HT-29 (cell line): ENCODE data around the gene GPR39. TPM values are rescaled to one million over a fixed set of nuclear protein-coding genes. Genes with fewer than 3 reads are reported as not detected.

Experiments
- DNase-seq: peaks from one replicate; pipeline ENCODE4 v3.0.0-alpha.2; 2015; ENCODE audit warnings: low spot score
- total RNA-seq: library from RNA; depleted of rRNA; stranded (reverse); fragments of >200 nt; shearing (Covaris generic); gene quantifications from 2 replicates; pipeline ENCODE4 v1.2.3, GENCODE V29; 2014

The GPR39 gene
- total RNA-seq, 1 experiment from 2014 or later: 18.0 TPM

GRCh38 chr2:132412021-132412420 lies 4.6 kb upstream of the GPR39 start:
- DNase-seq: no peak

GRCh38 chr2:132414081-132414480 lies 2.5 kb upstream of the GPR39 start:
- no peak for DNase-seq

GRCh38 chr2:132415256-132415914 lies 1.2 kb upstream of the GPR39 start:
- DNase-seq: peak; percentile 58

GRCh38 chr2:132415915-132416722 lies 486 bp upstream of the GPR39 start:
- DNase-seq: peak; percentile 97

- DNase-seq: no peak
Observed at GRCh38 chr2:132417430-132418035, 928 bp downstream of the GPR39 start.

- no peak for DNase-seq
Observed at GRCh38 chr2:132419235-132419634, 2.6 kb downstream of the GPR39 start.

- no peak for DNase-seq
Observed at GRCh38 chr2:132419941-132420340, 3.3 kb downstream of the GPR39 start.

GRCh38 chr2:132420816-132421805 lies 4.5 kb downstream of the GPR39 start:
- DNase-seq: no peak

GRCh38 chr2:132422736-132423135 lies 6.1 kb downstream of the GPR39 start:
- no peak for DNase-seq

GRCh38 chr2:132424526-132425121 lies 8.0 kb downstream of the GPR39 start:
- DNase-seq: no peak

- no peak for DNase-seq
Observed at GRCh38 chr2:132426033-132426432, 9.4 kb downstream of the GPR39 start.

- DNase-seq: no peak
Observed at GRCh38 chr2:132426656-132427055, 10.1 kb downstream of the GPR39 start.

GRCh38 chr2:132429351-132429750 lies 12.7 kb downstream of the GPR39 start:
- DNase-seq: no peak

GRCh38 chr2:132429941-132430573 lies 13.5 kb downstream of the GPR39 start:
- DNase-seq: no peak

- DNase-seq: no peak
Observed at GRCh38 chr2:132430895-132431294, 14.3 kb downstream of the GPR39 start.

GRCh38 chr2:132437852-132438669 lies 21.5 kb downstream of the GPR39 start:
- no peak for DNase-seq

GRCh38 chr2:132438691-132439090 lies 22.1 kb downstream of the GPR39 start:
- DNase-seq: no peak

GRCh38 chr2:132439703-132440398 lies 23.2 kb downstream of the GPR39 start:
- no peak for DNase-seq

GRCh38 chr2:132441051-132441450 lies 24.4 kb downstream of the GPR39 start:
- no peak for DNase-seq
